ENCODE results near the gene MAML3.

- TF ChIP-seq CTCF (optimal IDR thresholded peaks at IDR 0.05 in 1 of 3, IDR thresholded peaks at IDR 0.05 in 1 of 3, conservative IDR thresholded peaks at IDR 0.05 in 1 of 3; ENCODE audit: extremely low read depth in 1 of 3, insufficient read depth in 2 of 3, low read length in 3 of 3) (no peak), EZH2 (IDR thresholded peaks at IDR 0.05; ENCODE audit: low read length) (no peak)
Observed at GRCh38 chr4:139785356-139785755, 368.6 kb downstream of the MAML3 start.
